Esophagus squamous epithelium (tissue), 5 donors: Measurements from ENCODE around the gene LELP1. TPM values are rescaled to one million over a fixed set of nuclear protein-coding genes. Genes with fewer than 3 reads are reported as not detected.

ENCODE experiments used
- DNase-seq: peaks from one replicate; lab custom pipeline; 2025; lab: John Stamatoyannopoulos, UW
- H3K27ac ChIP-seq, 4 donors: fragments of 200-600 bp; sonication (generic); one replicate each; pipeline ENCODE4 v1.5.1; 2016 to 2019; ENCODE audit warnings: mild to moderate bottlenecking in 1 of 4
- H3K27me3 ChIP-seq, 4 donors: fragments of 200-600 bp; sonication (generic); 1 replicate in 3 of 4; 2 replicates in 1 of 4; pipeline versions ENCODE4 v1.5.1 to v1.6.0; 2017 to 2021; ENCODE audit warnings: antibody characterized with exemption in 1 of 4
- H3K36me3 ChIP-seq, 3 donors: fragments of 200-600 bp; sonication (generic); one replicate each; pipeline ENCODE4 v1.5.1; 2016 to 2019
- H3K4me1 ChIP-seq, 3 donors: fragments of 200-600 bp; sonication (generic); one replicate each; pipeline ENCODE4 v1.5.1; 2017 to 2019
- H3K4me3 ChIP-seq, 4 donors: fragments of 200-600 bp; sonication (generic); 1 replicate in 3 of 4; 2 replicates in 1 of 4; pipeline ENCODE4 v1.5.1; 2016 to 2019; ENCODE audit warnings: mild to moderate bottlenecking in 2 of 4, moderate library complexity in 1 of 4
- H3K9me3 ChIP-seq, 3 donors: fragments of 200-600 bp; sonication (generic); one replicate each; pipeline ENCODE4 v1.5.1; 2016 to 2019
- POLR2A ChIP-seq, 4 donors: fragments of 450-650 bp; IDR thresholded peaks; one replicate each; pipeline ENCODE4 v1.6.1; 2017; ENCODE audit warnings: antibody characterized with exemption in 4 of 4, mild to moderate bottlenecking in 4 of 4, moderate library complexity in 3 of 4
- WGBS, 2 donors: methylation state at CpG; one replicate each; pipeline ENCODE4 v1.1.5; 2018; 5-methylcytosine and 5-hydroxymethylcytosine counted together
- intact Hi-C: fragments of 100-400 bp; cut with DNase I; formaldehyde crosslinking; loops from one replicate; pipeline ENCODE4 v1.15.0; 2022
- total RNA-seq, 4 donors: library from RNA; depleted of rRNA; stranded (reverse); fragments of >200 nt; gene quantifications; one replicate each; pipeline ENCODE4 v1.1.0, GENCODE V29; 2016
- TF ChIP-seq, protein P1 (sequence below), 6 experiments: fragments of 450-650 bp in 4 of 6; fragments of 200-600 bp in 2 of 6; sonication (generic) in 2 of 6; IDR thresholded peaks; one replicate each; pipeline ENCODE4 v1.5.1; 2016 to 2019; ENCODE audit warnings: antibody characterized with exemption in 6 of 6, mild to moderate bottlenecking in 4 of 6, moderate library complexity in 4 of 6
- donor health status: DM: yes; HTN: yes; CAD: no.

Gene LELP1
- total RNA-seq, 4 donors from 2014 or later: not detected

DNA sequence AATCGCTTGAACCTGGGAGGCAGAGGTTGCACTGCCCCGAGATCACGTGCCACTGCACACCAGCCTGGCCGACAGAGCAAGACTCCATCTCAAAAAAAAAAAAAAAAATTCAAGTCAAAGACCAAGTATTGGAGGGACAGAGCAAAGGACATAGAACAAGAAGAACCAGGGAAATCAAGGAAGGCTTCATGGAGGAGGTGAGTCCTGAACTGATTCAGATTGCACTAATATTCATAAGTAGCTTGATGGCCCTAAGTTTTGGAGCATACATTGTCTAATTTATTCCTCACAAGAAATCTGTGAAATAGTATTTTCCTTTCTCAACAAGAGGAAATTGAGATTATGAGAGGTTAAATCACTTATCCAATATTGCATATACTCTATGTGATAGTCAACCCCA lies 10.3 kb downstream of the LELP1 start:
- Histone ChIP-seq H3K9me3 (no peaks in the 10 kb centered on the region), H3K4me3 (no peak overlapping the region), H3K36me3 (no peaks in the 10 kb centered on the region), H3K27me3 (peaks cover 0 to 12% (median 0%) of the 10 kb centered on the region in 4 donors), H3K27ac (no peak overlapping the region), H3K4me1 (no peaks in the 10 kb centered on the region)
- intact Hi-C loops: no loop called here
- no peak for DNase-seq
- 96% methylated on average over 4 of the region's 4 CpGs for WGBS, 2 donors
- TF ChIP-seq, protein P1, sequence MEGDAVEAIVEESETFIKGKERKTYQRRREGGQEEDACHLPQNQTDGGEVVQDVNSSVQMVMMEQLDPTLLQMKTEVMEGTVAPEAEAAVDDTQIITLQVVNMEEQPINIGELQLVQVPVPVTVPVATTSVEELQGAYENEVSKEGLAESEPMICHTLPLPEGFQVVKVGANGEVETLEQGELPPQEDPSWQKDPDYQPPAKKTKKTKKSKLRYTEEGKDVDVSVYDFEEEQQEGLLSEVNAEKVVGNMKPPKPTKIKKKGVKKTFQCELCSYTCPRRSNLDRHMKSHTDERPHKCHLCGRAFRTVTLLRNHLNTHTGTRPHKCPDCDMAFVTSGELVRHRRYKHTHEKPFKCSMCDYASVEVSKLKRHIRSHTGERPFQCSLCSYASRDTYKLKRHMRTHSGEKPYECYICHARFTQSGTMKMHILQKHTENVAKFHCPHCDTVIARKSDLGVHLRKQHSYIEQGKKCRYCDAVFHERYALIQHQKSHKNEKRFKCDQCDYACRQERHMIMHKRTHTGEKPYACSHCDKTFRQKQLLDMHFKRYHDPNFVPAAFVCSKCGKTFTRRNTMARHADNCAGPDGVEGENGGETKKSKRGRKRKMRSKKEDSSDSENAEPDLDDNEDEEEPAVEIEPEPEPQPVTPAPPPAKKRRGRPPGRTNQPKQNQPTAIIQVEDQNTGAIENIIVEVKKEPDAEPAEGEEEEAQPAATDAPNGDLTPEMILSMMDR (IDR thresholded peaks at IDR 0.05): no peak
- TF ChIP-seq POLR2A (IDR thresholded peaks at IDR 0.05): no peak

DNA sequence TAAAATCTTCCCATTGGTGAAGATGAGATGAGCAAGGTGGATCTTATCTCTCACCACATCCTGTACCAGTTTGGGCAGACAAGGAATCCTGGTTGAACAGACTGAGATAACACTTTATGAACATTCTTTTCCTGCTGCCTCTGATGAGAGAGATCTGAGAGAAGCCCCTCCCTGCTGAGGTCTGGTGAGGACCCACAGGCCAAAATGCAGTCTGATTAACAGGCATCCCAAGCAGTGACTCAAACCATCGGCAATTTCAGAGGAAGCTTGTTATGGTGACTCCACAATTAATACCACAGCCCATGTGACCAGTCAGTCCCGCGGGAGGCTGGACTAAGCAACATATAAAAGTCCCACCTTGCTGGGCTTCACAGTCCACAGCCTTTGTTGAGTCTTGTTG lies 14.0 kb downstream of the LELP1 start, which contains the start of gene PRR9:
Gene PRR9 (plus strand): TSS at position 373 of the 400 bp plus-strand sequence. CDS start 561 bp downstream, outside the sequence.
- WGBS, 2 donors: 57 to 81% methylated on average over 1 to 3 of the region's 3 CpGs

DNA sequence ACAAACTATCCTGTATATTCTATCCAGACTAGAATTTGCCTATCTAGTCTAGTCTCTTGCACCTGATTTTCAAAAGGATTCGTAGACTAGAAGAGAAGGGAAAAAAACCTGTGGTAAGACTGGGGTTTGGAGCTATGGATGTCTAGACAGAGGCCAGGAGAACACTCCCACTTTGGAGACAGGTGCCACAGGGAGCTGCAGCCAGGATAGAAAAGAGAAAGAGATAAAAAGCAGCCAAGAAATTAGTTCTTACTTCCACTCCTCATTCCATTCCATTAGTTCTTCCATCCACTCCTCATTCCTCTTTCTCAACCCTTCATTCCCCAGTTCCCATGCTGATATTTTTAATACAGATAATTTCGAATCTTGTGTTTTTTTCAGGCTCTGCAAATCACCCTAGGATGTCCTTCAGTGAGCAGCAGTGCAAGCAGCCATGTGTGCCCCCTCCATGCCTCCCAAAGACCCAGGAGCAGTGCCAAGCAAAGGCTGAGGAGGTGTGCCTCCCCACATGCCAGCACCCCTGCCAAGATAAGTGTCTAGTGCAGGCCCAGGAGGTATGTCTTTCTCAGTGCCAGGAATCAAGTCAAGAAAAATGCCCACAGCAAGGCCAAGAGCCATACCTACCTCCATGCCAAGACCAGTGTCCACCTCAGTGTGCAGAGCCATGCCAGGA lies 14.7 kb downstream of the LELP1 start:
- H3K4me3 ChIP-seq: no peak overlapping the region
- H3K9me3 ChIP-seq: no peaks in the 10 kb centered on the region
- no peak overlapping the region for H3K27ac ChIP-seq
- peaks cover 0 to 3% (median 0%) of the 10 kb centered on the region in 3 donors for H3K4me1 ChIP-seq
- intact Hi-C loops: no loop called here
- TF ChIP-seq POLR2A (IDR thresholded peaks at IDR 0.05): no peak
- TF ChIP-seq, protein P1 (IDR thresholded peaks at IDR 0.05): no peak
- DNase-seq: no peak
- 49 to 57% methylated on average over 2 of the region's 2 CpGs for WGBS, 2 donors
- no peaks in the 10 kb centered on the region for H3K36me3 ChIP-seq
- H3K27me3 ChIP-seq: no peaks in the 10 kb centered on the region

More for the DNA sequence above, 14.0 kb downstream of the LELP1 start, which contains the start of gene PRR9:
- DNase-seq: no peak
- Histone ChIP-seq H3K27me3 (no peaks in the 10 kb centered on the region), H3K9me3 (no peaks in the 10 kb centered on the region), H3K36me3 (no peaks in the 10 kb centered on the region), H3K27ac (no peak within 1 kb of the TSS), H3K4me1 (no peaks in the 10 kb centered on the region), H3K4me3 (no peak within 1 kb of the TSS)
- no peak for TF ChIP-seq POLR2A (IDR thresholded peaks at IDR 0.05)
- TF ChIP-seq, protein P1 (IDR thresholded peaks at IDR 0.05): no peak
- intact Hi-C loops: no loop called here

DNA sequence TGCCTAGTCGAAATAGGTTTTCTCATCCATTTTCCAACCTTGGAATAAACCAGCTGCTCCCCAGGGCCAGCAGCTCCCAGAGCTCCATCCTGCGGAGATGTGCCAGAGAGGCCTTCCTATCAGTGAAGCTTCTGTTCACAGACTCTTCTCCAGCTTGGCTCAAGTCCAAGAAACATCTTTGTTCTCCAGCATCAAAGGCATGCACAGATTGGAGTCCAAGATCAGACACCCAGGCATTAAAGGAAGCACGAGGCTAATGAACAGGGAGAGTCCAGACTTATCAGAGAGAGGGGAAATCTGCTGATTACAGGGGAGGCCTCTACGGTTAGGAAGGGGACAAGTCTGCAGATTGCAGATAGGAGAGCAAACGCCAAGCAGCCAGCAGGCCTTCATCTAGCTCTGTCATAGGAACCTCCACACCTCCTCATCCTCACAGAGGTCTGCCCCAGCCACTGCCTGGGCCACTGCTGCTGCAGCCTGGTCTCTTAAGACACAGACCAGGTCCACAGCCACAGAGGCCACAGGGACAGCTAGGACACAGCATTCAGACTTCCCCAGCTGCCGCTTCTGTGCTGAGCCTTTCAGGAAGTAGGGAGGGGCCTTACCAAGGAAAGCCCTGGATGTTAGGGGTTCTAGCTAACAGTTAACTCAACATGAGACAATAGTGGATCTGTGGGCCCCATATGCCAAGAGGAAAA lies 17.5 kb downstream of the LELP1 start:
- WGBS, 2 donors: 8 to 46% methylated on average over 2 to 5 of the region's 6 CpGs
- intact Hi-C loops: loop anchor here (10.0 kb wide), 1 partner anchor 566 kb away; no protein-coding TSS in a partner anchor
- Histone ChIP-seq H3K4me1 (peaks cover 0 to 6% (median 0%) of the 10 kb centered on the region in 3 donors), H3K4me3 (no peak overlapping the region), H3K27ac (no peak overlapping the region), H3K36me3 (no peaks in the 10 kb centered on the region), H3K27me3 (peaks cover 0 to 7% (median 0%) of the 10 kb centered on the region in 4 donors), H3K9me3 (no peaks in the 10 kb centered on the region)
- TF ChIP-seq, protein P1 (IDR thresholded peaks at IDR 0.05): no peak
- TF ChIP-seq POLR2A (IDR thresholded peaks at IDR 0.05): no peak
- DNase-seq: no peak
